HepG2 (cell line): ENCODE results near the gene CLCN4. TPM values are rescaled to one million over a fixed set of nuclear protein-coding genes. Genes with fewer than 3 reads are reported as not detected.

Source experiments
- ATAC-seq: fragments of 200-7000 bp; cut with Tn5 transposase; 3 replicates; pipeline ENCODE4 v1.9.1; 2020; ENCODE audit warnings: mild to moderate bottlenecking, moderate library complexity
- BruUV-seq: library from RNA; stranded (reverse); fragments of 400-500 nt; replicated peaks from 2 replicates; lab custom pipeline; 2021; lab: Mats Ljungman, UMichigan
- CTCF ChIA-PET: fragments of 300-600 bp; formaldehyde crosslinking; extraction: SDS; loops from one replicate; lab custom pipeline; 2021; ENCODE audit warnings: low total read pairs, inconsistent platforms, low intra/inter-chr PET ratio; lab: Yijun Ruan, JAX
- POLR2A ChIA-PET: fragments of 350-600 bp; sonication (Branson Sonifier 250); formaldehyde crosslinking; loops from one replicate; lab custom pipeline; 2020; ENCODE audit warnings: antibody characterized with exemption, inconsistent platforms; lab: Yijun Ruan, JAX
- DNase-seq: peaks from one replicate; pipeline ENCODE4 v3.0.0-alpha.2; 2015; ENCODE audit warnings: low spot score
- FAIRE-seq: peaks from 3 replicates; lab custom pipeline; 2011; peaks lifted over from hg19 to GRCh38; lab: Jason Lieb, UNC
- H2AFZ ChIP-seq: one replicate; pipeline ENCODE4 v1.6.1; 2011; ENCODE audit warnings: low read length, inconsistent platforms
- H3K27ac ChIP-seq: fragments of 300-600 bp; 3 replicates; pipeline ENCODE4 v1.8.0; 2011; ENCODE audit warnings: mixed run types, mild to moderate bottlenecking, mixed read lengths, low read length, inconsistent platforms; ENCODE audit not compliant: insufficient read depth; ENCODE audit errors: extremely low read length
- H3K27me3 ChIP-seq, 2 experiments: fragments of 200-600 bp in 1 of 2; 2 replicates in 1 of 2; 3 replicates in 1 of 2; pipeline versions ENCODE4 v1.6.0 to v1.8.0; 2011; ENCODE audit warnings: low read length in 2 of 2, mild to moderate bottlenecking in 2 of 2, moderate library complexity in 2 of 2, inconsistent platforms in 1 of 2; ENCODE audit not compliant: insufficient read depth in 2 of 2, control insufficient read depth in 1 of 2
- H3K36me3 ChIP-seq, 2 experiments: fragments of 200-600 bp in 1 of 2; replicated peaks in 1 of 2; 2 replicates in 1 of 2; 3 replicates in 1 of 2; pipeline versions ENCODE4 v1.5.1 to v1.8.0; 2011; ENCODE audit warnings: low read length in 2 of 2, inconsistent platforms in 1 of 2; ENCODE audit not compliant: insufficient read depth in 2 of 2, control insufficient read depth in 1 of 2
- H3K4me1 ChIP-seq: 2 replicates; pipeline ENCODE4 v1.5.1; 2012; ENCODE audit warnings: low read length, inconsistent platforms; ENCODE audit not compliant: insufficient read depth
- H3K4me2 ChIP-seq: 2 replicates; pipeline ENCODE4 v1.6.0; 2011; ENCODE audit warnings: low read depth, low read length, inconsistent platforms
- H3K4me3 ChIP-seq, 3 experiments: fragments of 200-600 bp in 1 of 3; sonication (generic), shearing (Covaris generic) in 1 of 3; replicated peaks in 1 of 3; 2 replicates each; pipeline ENCODE4 v1.5.1; 2011 to 2016; ENCODE audit warnings: low read length in 3 of 3, inconsistent platforms in 2 of 3, low read depth in 2 of 3, mild to moderate bottlenecking in 2 of 3, control low read depth in 1 of 3, mixed read lengths in 1 of 3; ENCODE audit not compliant: insufficient read depth in 1 of 3
- H3K79me2 ChIP-seq: one replicate; pipeline ENCODE4 v1.6.1; 2011; ENCODE audit warnings: low read length, inconsistent platforms; ENCODE audit not compliant: insufficient read depth
- H3K9ac ChIP-seq: 2 replicates; pipeline ENCODE4 v1.6.0; 2011; ENCODE audit warnings: mild to moderate bottlenecking, low read depth, low read length, inconsistent platforms; ENCODE audit not compliant: insufficient read depth
- H3K9me3 ChIP-seq: 2 replicates; pipeline ENCODE4 v1.5.1; 2012; ENCODE audit warnings: mild to moderate bottlenecking, low read length
- H4K20me1 ChIP-seq: 2 replicates; pipeline ENCODE4 v1.6.0; 2011; ENCODE audit warnings: inconsistent platforms, mild to moderate bottlenecking, low read length, moderate library complexity; ENCODE audit not compliant: insufficient read depth
- TEAD2 ChIP-seq: sonication (generic); formaldehyde crosslinking; IDR thresholded peaks from 2 replicates; pipeline ENCODE4 v1.9.0; 2021; ENCODE audit warnings: missing genetic modification reagents
- THAP9 ChIP-seq: sonication (generic); formaldehyde crosslinking; IDR thresholded peaks from 2 replicates; pipeline ENCODE4; 2020; ENCODE audit warnings: missing genetic modification reagents, mild to moderate bottlenecking, borderline replicate concordance
- WGBS: methylation state at CpG from one replicate; pipeline ENCODE4 v1.1.6; 2017; ENCODE audit warnings: low lambda C conversion rate; 5-methylcytosine and 5-hydroxymethylcytosine counted together
- in situ Hi-C: cut with HindIII; loops from 2 replicates; pipeline ENCODE4 v1.10.0; 2017; ENCODE audit warnings: low pct_unique_long_range_greater_than_20kb; ENCODE audit not compliant: extremely low pct_ligation_motif_present
- intact Hi-C: fragments of 100-400 bp; cut with micrococcal nuclease; formaldehyde crosslinking; loops from one replicate; pipeline ENCODE4 v1.10.0; 2022; ENCODE audit not compliant: unreplicated experiment
- polyA plus RNA-seq, 8 experiments: library from polyadenylated mRNA; depleted of rRNA in 3 of 8; stranded (reverse) in 7 of 8; unstranded in 1 of 8; fragments of >200 nt; fragmentation: Illumina TruSeq in 4 of 8; extraction: Trizol in 4 of 8; gene quantifications; 2 replicates each; pipeline versions ENCODE4 v1.2.1 to v1.2.3, GENCODE V29; 2011 to 2016; ENCODE audit warnings: low read depth in 4 of 8, missing spikeins in 1 of 8, mixed read lengths in 1 of 8; ENCODE audit not compliant: insufficient read depth in 1 of 8
- total RNA-seq, 5 experiments: library from RNA; depleted of rRNA; stranded (reverse); fragments of >200 nt; fragmentation: Illumina TruSeq; extraction: Trizol; gene quantifications; 2 replicates each; pipeline ENCODE4 v1.2.3, GENCODE V29; 2016; ENCODE audit warnings: low read depth in 1 of 5
- TF ChIP-seq, protein P1 (sequence below): sonication (generic); formaldehyde crosslinking; IDR thresholded peaks from 2 replicates; pipeline ENCODE4 v1.8.1; 2023; ENCODE audit warnings: mild to moderate bottlenecking, missing genetic modification reagents

The CLCN4 gene
- total and polyA plus RNA-seq, 2 of the 13 experiments (the other 11 are each of a cell fraction or from before 2014, with no cell fraction given) = 1.8 to 2.5 TPM

DNA sequence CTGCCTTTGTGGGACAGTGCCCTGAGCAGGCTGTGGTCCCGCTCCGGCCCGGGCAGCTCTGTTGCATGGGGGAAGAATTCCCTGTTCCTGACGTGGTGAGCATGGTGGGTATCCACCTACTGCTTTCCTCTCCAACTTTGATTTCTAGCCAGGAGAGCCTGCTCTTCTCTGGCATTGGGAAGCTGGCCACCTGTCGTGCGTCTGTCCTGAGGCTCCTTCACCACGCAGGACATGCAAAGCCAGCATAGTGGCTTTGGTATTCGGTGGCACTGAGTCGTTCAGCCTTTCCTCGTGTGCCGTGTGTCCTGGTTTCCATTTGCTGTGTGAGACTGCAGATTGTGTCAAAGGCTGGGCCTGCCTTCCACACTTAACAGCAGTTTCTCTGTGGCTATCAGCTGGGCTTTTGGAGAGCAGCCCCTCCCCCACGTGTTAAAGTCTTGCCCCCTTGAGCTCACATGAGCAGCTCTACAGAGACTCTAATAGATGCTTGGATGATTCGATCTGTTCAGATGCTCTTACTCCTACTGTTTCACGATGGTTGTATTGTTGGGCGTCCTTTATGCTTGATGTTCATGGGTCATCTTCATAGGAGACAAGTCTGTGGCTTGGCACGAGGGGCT is 46.3 kb upstream of the CLCN4 start:
- ATAC-seq (no peak), FAIRE-seq (no peak), DNase-seq (no peak)
- Histone ChIP-seq H3K27me3 (no peaks in the 10 kb centered on the region), H3K9me3 (no peaks in the 10 kb centered on the region), H3K4me3 (no peak overlapping the region), H3K4me1 (0 out of 2 replicates have a peak, but pooled peaks cover 14% of the 10 kb centered on the region), H4K20me1 (no peaks in the 10 kb centered on the region), H3K9ac (no peak overlapping the region), H3K27ac (no peak overlapping the region), H3K4me2 (no peak overlapping the region), H2AFZ (no peak overlapping the region), H3K36me3 (no peaks in the 10 kb centered on the region), H3K79me2 (no peaks in the 10 kb centered on the region)
- ChIA-PET POLR2A (no interaction called here), CTCF (no interaction called here)
- 76% methylated on average over 5 of the region's 16 CpGs for WGBS
- in situ Hi-C loops = loop anchor here (5.0 kb wide), 1 partner anchor 113 kb away; no protein-coding TSS in a partner anchor
- TF ChIP-seq THAP9 (CRISPR knock-in tag) (no peak), TEAD2 (CRISPR knock-in tag) (no peak)
- TF ChIP-seq, protein P1, sequence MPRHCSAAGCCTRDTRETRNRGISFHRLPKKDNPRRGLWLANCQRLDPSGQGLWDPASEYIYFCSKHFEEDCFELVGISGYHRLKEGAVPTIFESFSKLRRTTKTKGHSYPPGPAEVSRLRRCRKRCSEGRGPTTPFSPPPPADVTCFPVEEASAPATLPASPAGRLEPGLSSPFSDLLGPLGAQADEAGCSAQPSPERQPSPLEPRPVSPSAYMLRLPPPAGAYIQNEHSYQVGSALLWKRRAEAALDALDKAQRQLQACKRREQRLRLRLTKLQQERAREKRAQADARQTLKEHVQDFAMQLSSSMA (CRISPR knock-in tag) = no peak
- no TSS peak for BruUV-seq
- intact Hi-C loops = no loop called here
